Stimulated activated naive CD8-positive, alpha-beta T cell treated with anti-CD3 and anti-CD28 coated beads, Interleukin-15, Interleukin-2, amounts not matched to agents 100 ng/mL and 50 ng/mL, for 24 hours (primary cell): ENCODE results near the gene COL2A1.

ENCODE experiments used
- H3K27ac Mint-ChIP-seq: one replicate; pipeline ENCODE4 v1.8.0; 2021; ENCODE audit warnings: mild to moderate bottlenecking, mixed read lengths
- H3K27me3 Mint-ChIP-seq: one replicate; pipeline ENCODE4 v1.8.0; 2021; ENCODE audit warnings: mixed read lengths
- H3K36me3 Mint-ChIP-seq: one replicate; pipeline ENCODE4 v1.8.0; 2021; ENCODE audit warnings: low read depth, mixed read lengths
- H3K4me1 Mint-ChIP-seq: one replicate; pipeline ENCODE4 v1.8.0; 2021; ENCODE audit warnings: low read depth, mixed read lengths
- H3K4me3 Mint-ChIP-seq: one replicate; pipeline ENCODE4 v1.8.0; 2021; ENCODE audit warnings: mild to moderate bottlenecking, mixed read lengths
- H3K9me3 Mint-ChIP-seq: one replicate; pipeline ENCODE4 v1.8.0; 2021; ENCODE audit warnings: mixed read lengths

COL2A1 gene

GRCh38 chr12:48036818-48037217 is 32.5 kb upstream of the COL2A1 start:
- H3K27me3 Mint-ChIP-seq, result no peaks in the 10 kb centered on the region
- H3K27ac Mint-ChIP-seq, result no peak overlapping the region
- H3K9me3 Mint-ChIP-seq, result no peaks in the 10 kb centered on the region
- H3K4me3 Mint-ChIP-seq, result no peak overlapping the region
- H3K36me3 Mint-ChIP-seq, result no peaks in the 10 kb centered on the region
- H3K4me1 Mint-ChIP-seq, result no peaks in the 10 kb centered on the region

GRCh38 chr12:48034835-48035805 is 30.8 kb upstream of the COL2A1 start:
- H3K27me3 Mint-ChIP-seq, result no peaks in the 10 kb centered on the region
- no peaks in the 10 kb centered on the region for H3K9me3 Mint-ChIP-seq
- H3K27ac Mint-ChIP-seq, result no peak overlapping the region
- no peaks in the 10 kb centered on the region for H3K36me3 Mint-ChIP-seq
- H3K4me1 Mint-ChIP-seq, result no peaks in the 10 kb centered on the region
- H3K4me3 Mint-ChIP-seq, result no peak overlapping the region

GRCh38 chr12:48033451-48033850 is 29.2 kb upstream of the COL2A1 start:
- H3K4me1 Mint-ChIP-seq, result no peaks in the 10 kb centered on the region
- no peaks in the 10 kb centered on the region for H3K9me3 Mint-ChIP-seq
- H3K27ac Mint-ChIP-seq, result no peak overlapping the region
- H3K36me3 Mint-ChIP-seq, result no peaks in the 10 kb centered on the region
- H3K4me3 Mint-ChIP-seq, result no peak overlapping the region
- H3K27me3 Mint-ChIP-seq, result no peaks in the 10 kb centered on the region

GRCh38 chr12:48032597-48032996 is 28.3 kb upstream of the COL2A1 start:
- H3K36me3 Mint-ChIP-seq, result no peaks in the 10 kb centered on the region
- no peak overlapping the region for H3K27ac Mint-ChIP-seq
- H3K4me3 Mint-ChIP-seq, result no peak overlapping the region
- no peaks in the 10 kb centered on the region for H3K4me1 Mint-ChIP-seq
- no peaks in the 10 kb centered on the region for H3K27me3 Mint-ChIP-seq
- no peaks in the 10 kb centered on the region for H3K9me3 Mint-ChIP-seq

GRCh38 chr12:48031135-48031960 is 27.1 kb upstream of the COL2A1 start:
- Mint-ChIP-seq H3K9me3 (no peaks in the 10 kb centered on the region), H3K4me1 (no peaks in the 10 kb centered on the region), H3K4me3 (no peak overlapping the region), H3K36me3 (no peaks in the 10 kb centered on the region), H3K27me3 (no peaks in the 10 kb centered on the region), H3K27ac (no peak overlapping the region)

GRCh38 chr12:48030173-48030650 is 25.9 kb upstream of the COL2A1 start:
- no peaks in the 10 kb centered on the region for H3K9me3 Mint-ChIP-seq
- no peak overlapping the region for H3K27ac Mint-ChIP-seq
- H3K4me1 Mint-ChIP-seq, result no peaks in the 10 kb centered on the region
- H3K4me3 Mint-ChIP-seq, result no peak overlapping the region
- H3K36me3 Mint-ChIP-seq, result no peaks in the 10 kb centered on the region
- H3K27me3 Mint-ChIP-seq, result no peaks in the 10 kb centered on the region

GRCh38 chr12:48029491-48030172 is 25.4 kb upstream of the COL2A1 start:
- Mint-ChIP-seq H3K27ac (no peak overlapping the region), H3K4me3 (no peak overlapping the region), H3K36me3 (no peaks in the 10 kb centered on the region), H3K9me3 (no peaks in the 10 kb centered on the region), H3K27me3 (no peaks in the 10 kb centered on the region), H3K4me1 (no peaks in the 10 kb centered on the region)

GRCh38 chr12:48028541-48029431 is 24.5 kb upstream of the COL2A1 start:
- H3K4me3 Mint-ChIP-seq, result no peak overlapping the region
- H3K36me3 Mint-ChIP-seq, result no peaks in the 10 kb centered on the region
- no peaks in the 10 kb centered on the region for H3K9me3 Mint-ChIP-seq
- H3K4me1 Mint-ChIP-seq, result no peaks in the 10 kb centered on the region
- no peak overlapping the region for H3K27ac Mint-ChIP-seq
- H3K27me3 Mint-ChIP-seq, result no peaks in the 10 kb centered on the region

GRCh38 chr12:48027183-48028002 is 23.1 kb upstream of the COL2A1 start:
- Mint-ChIP-seq H3K9me3 (no peaks in the 10 kb centered on the region), H3K27me3 (no peaks in the 10 kb centered on the region), H3K36me3 (no peaks in the 10 kb centered on the region), H3K4me3 (no peak overlapping the region), H3K27ac (no peak overlapping the region), H3K4me1 (no peaks in the 10 kb centered on the region)

GRCh38 chr12:48026060-48026827 is 22.0 kb upstream of the COL2A1 start:
- H3K4me3 Mint-ChIP-seq, result no peak overlapping the region
- H3K9me3 Mint-ChIP-seq, result no peaks in the 10 kb centered on the region
- H3K4me1 Mint-ChIP-seq, result no peaks in the 10 kb centered on the region
- H3K27me3 Mint-ChIP-seq, result peaks cover 7% of the 10 kb centered on the region
- no peak overlapping the region for H3K27ac Mint-ChIP-seq
- H3K36me3 Mint-ChIP-seq, result no peaks in the 10 kb centered on the region

- no peaks in the 10 kb centered on the region for H3K4me1 Mint-ChIP-seq
- no peak overlapping the region for H3K4me3 Mint-ChIP-seq
- H3K9me3 Mint-ChIP-seq, result no peaks in the 10 kb centered on the region
- H3K27me3 Mint-ChIP-seq, result peaks cover 7% of the 10 kb centered on the region
- H3K36me3 Mint-ChIP-seq, result no peaks in the 10 kb centered on the region
- H3K27ac Mint-ChIP-seq, result no peak overlapping the region
Measured at GRCh38 chr12:48025281-48025680, 21.0 kb upstream of the COL2A1 start.

GRCh38 chr12:48024735-48025134 is 20.5 kb upstream of the COL2A1 start:
- peaks cover 9% of the 10 kb centered on the region for H3K27me3 Mint-ChIP-seq
- no peaks in the 10 kb centered on the region for H3K4me1 Mint-ChIP-seq
- H3K4me3 Mint-ChIP-seq, result no peak overlapping the region
- no peaks in the 10 kb centered on the region for H3K9me3 Mint-ChIP-seq
- H3K36me3 Mint-ChIP-seq, result no peaks in the 10 kb centered on the region
- H3K27ac Mint-ChIP-seq, result no peak overlapping the region

- Mint-ChIP-seq H3K9me3 (no peaks in the 10 kb centered on the region), H3K36me3 (no peaks in the 10 kb centered on the region), H3K27ac (no peak overlapping the region), H3K4me3 (no peak overlapping the region), H3K27me3 (peaks cover 18% of the 10 kb centered on the region), H3K4me1 (no peaks in the 10 kb centered on the region)
Measured at GRCh38 chr12:48023386-48023785, 19.1 kb upstream of the COL2A1 start.
